Prostate gland (tissue), 2 donors: Measurements from ENCODE around the gene GJB6.

Experiments used
- CTCF ChIP-seq, 4 experiments: fragments of 200-600 bp in 2 of 4; fragments of 450-650 bp in 2 of 4; sonication (generic) in 2 of 4; IDR thresholded peaks; 1 replicate in 3 of 4; 2 replicates in 1 of 4; pipeline ENCODE4 v1.5.1; 2016 to 2019; ENCODE audit warnings: antibody characterized with exemption in 4 of 4, mild to moderate bottlenecking in 2 of 4, moderate library complexity in 2 of 4
- POLR2A ChIP-seq: fragments of 450-650 bp; IDR thresholded peaks from one replicate; pipeline ENCODE4 v1.6.1; 2016; ENCODE audit warnings: antibody characterized with exemption, mild to moderate bottlenecking
- POLR2AphosphoS5 ChIP-seq: sonication (generic); formaldehyde crosslinking; IDR thresholded peaks from one replicate; pipeline ENCODE4 v1.6.1; 2017; ENCODE audit warnings: antibody characterized with exemption

GRCh38 chr13:20272588-20273171 is 40.6 kb upstream of the GJB6 start:
- TF ChIP-seq CTCF (IDR thresholded peaks at IDR 0.05) (no peak), POLR2AphosphoS5 (no peak), POLR2A (no peak)
